Measurements from ENCODE around the gene MPRIP. TPM values are rescaled to one million over a fixed set of nuclear protein-coding genes. Genes with fewer than 3 reads are reported as not detected.
A peak's percentile ranks its signal among the peaks of the same experiment; 100 is the strongest.

Gene MPRIP
- total RNA-seq, 1 experiment from 2014 or later = 132 TPM

DNA sequence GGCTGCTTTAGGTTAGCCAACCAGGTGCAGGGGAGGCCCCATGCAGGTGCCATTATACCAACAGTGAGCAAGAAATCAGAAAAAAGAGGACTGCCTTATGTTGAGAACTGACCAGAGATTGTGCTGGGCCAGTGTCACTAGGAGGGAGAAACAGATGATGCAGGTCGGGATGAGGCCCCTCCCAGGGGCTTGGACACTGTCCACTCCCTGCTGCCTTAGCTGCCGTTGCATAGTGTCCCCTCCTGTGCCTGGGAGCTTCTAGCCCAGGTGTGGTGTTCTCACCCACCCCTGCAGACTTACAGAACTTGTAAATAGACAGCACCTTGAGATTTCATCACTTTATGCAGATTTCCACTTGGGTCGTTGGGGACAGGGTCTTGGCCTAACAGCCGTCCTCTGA lies 127.1 kb downstream of the MPRIP start:
- Histone ChIP-seq H2AK5ac (ENCODE audit: insufficient read length, low read length) (no peak overlapping the region), H3K9ac (ENCODE audit: extremely low read depth, insufficient read length, low read length) (no peak overlapping the region), H3K79me2 (ENCODE audit: insufficient read depth, low read length) (no peaks in the 10 kb centered on the region), H3K4me2 (ENCODE audit: insufficient read depth, insufficient read length, low read length) (no peak overlapping the region), H2BK5ac (ENCODE audit: insufficient read length, low read length) (no peak overlapping the region), H4K20me1 (ENCODE audit: control insufficient read depth, insufficient read depth, insufficient read length) (no peaks in the 10 kb centered on the region), H3K4ac (ENCODE audit: low read depth, low read length) (no peak overlapping the region), H3K27ac (ENCODE audit: insufficient read length, low read depth, low read length) (no peak overlapping the region), H2BK15ac (ENCODE audit: low read depth, low read length) (no peak overlapping the region), H3K23ac (ENCODE audit: insufficient read length, low read depth, low read length) (no peak overlapping the region), H3K23me2 (ENCODE audit: insufficient read length, low read depth, low read length, poor library complexity, severe bottlenecking) (no peaks in the 10 kb centered on the region), H3T11ph (ENCODE audit: low read length) (no peak overlapping the region), H2BK120ac (ENCODE audit: low read depth, low read length, poor library complexity, severe bottlenecking) (no peak overlapping the region), H4K8ac (replicated peaks; ENCODE audit: insufficient read length, low read depth, low read length) (no peak overlapping the region), H2BK12ac (ENCODE audit: insufficient read length, low read depth, low read length) (no peak overlapping the region), H4K5ac (ENCODE audit: insufficient read length, low read depth, low read length) (no peak overlapping the region), H3K18ac (ENCODE audit: insufficient read length, low read depth, low read length) (no peak overlapping the region), H3K79me1 (ENCODE audit: insufficient read depth, low read depth, low read length, poor library complexity, severe bottlenecking) (no peaks in the 10 kb centered on the region), H3K14ac (ENCODE audit: insufficient read depth, low read length) (no peak overlapping the region), H3K4me1 (ENCODE audit: insufficient read depth, low read length) (no peaks in the 10 kb centered on the region), H4K91ac (ENCODE audit: insufficient read length, low read depth, low read length) (no peak overlapping the region), H2AFZ (ENCODE audit: low read length) (no peak overlapping the region), H2BK20ac (ENCODE audit: low read depth, low read length, poor library complexity, severe bottlenecking) (no peak overlapping the region), H3K27me3 (ENCODE audit: insufficient read depth, low read length) (no peaks in the 10 kb centered on the region), H3K9me3 (ENCODE audit: control insufficient read depth, low read depth, low read length) (no peaks in the 10 kb centered on the region), H3K56ac (ENCODE audit: insufficient read length, low read depth, low read length) (no peak overlapping the region)
- DNase-seq = no peak
- no peak overlapping the region for H3K4me3 Mint-ChIP-seq
- H3K27ac Mint-ChIP-seq = peak overlapping the region in 1 of 3 experiments; percentile 85; a peak in 2 of 7 replicates
- peaks cover 2 to 16% of the 10 kb centered on the region in 2 experiments; a peak in 2 of 4 replicates for H3K4me1 Mint-ChIP-seq
- H3K27me3 Mint-ChIP-seq (ENCODE audit: low read depth) = no peaks in the 10 kb centered on the region
- no peaks in the 10 kb centered on the region for H3K9me3 Mint-ChIP-seq
- TF ChIP-seq, protein P1, sequence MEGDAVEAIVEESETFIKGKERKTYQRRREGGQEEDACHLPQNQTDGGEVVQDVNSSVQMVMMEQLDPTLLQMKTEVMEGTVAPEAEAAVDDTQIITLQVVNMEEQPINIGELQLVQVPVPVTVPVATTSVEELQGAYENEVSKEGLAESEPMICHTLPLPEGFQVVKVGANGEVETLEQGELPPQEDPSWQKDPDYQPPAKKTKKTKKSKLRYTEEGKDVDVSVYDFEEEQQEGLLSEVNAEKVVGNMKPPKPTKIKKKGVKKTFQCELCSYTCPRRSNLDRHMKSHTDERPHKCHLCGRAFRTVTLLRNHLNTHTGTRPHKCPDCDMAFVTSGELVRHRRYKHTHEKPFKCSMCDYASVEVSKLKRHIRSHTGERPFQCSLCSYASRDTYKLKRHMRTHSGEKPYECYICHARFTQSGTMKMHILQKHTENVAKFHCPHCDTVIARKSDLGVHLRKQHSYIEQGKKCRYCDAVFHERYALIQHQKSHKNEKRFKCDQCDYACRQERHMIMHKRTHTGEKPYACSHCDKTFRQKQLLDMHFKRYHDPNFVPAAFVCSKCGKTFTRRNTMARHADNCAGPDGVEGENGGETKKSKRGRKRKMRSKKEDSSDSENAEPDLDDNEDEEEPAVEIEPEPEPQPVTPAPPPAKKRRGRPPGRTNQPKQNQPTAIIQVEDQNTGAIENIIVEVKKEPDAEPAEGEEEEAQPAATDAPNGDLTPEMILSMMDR (conservative IDR thresholded peaks at IDR 0.05) = no peak
- peaks cover 21 to 60% (median 46%) of the 10 kb centered on the region in 3 experiments; a peak in 6 of 7 replicates for H3K36me3 Mint-ChIP-seq (ENCODE audit: insufficient read depth in 1 of 3, low read depth in 3 of 3)
- WGBS (ENCODE audit: extremely low coverage, insufficient read length, low lambda C conversion rate) = no CpG with 5 or more reads among the region's 4 CpGs

Measured in H9 (cell line).